ENCODE data around the gene WDR4.

DNA sequence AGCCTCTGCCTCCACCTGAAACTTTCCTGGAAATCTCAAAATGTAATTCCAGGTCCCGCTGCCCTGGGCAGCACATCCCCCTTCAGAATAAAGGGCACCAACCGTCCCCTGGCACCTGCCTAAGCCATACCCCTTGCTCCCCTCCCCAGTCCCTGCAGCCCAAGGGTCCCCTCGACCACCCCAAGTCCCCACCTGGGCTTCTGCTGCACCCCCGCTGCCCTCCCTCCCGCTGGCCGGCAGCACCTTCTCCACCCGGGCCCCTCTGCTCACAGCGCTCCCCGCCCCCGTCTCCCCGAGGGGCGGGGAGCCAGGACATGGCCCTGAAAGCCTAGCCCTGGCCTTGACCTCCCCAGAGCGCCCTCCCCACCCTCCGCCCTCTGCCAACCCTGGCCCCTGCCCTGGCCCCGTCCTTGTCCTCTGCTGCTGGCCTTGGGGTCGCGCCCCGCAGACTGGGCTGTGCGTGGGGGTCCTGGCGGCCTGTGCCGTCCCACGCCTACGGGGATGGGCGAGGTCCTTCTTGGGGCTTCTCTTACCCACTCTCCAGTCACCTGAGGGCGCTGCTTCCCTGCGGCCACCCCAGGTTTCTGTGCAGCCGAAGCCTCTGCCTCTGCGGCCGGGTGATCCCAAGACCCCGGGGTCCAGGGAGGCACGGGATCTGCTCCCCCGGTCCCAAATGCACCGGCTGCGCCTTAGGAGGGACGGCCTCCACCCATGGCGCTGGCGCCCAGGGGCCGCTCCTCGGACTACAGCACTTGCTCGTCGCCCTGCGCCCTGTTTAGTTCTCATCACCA lies 41.7 kb downstream of the WDR4 start:
- TF ChIP-seq CTCF (conservative IDR thresholded peaks at IDR 0.05) (no peak), EZH2 (IDR thresholded peaks at IDR 0.05; ENCODE audit: low read depth) (no peak)
